GM23338 (cell line): ENCODE results near the gene OLFML3.

Source experiments
- POLR2AphosphoS5 ChIP-seq: IDR thresholded peaks from 2 replicates; pipeline ENCODE4 v1.6.1; 2016; ENCODE audit warnings: antibody characterized with exemption, low read depth
- TF ChIP-seq, protein P1 (sequence below), 2 experiments: fragments of 200-600 bp in 1 of 2; sonication (generic) in 1 of 2; conservative IDR thresholded peaks; 2 replicates each; pipeline versions ENCODE4 v1.5.1 to v1.6.1; 2016 to 2017; ENCODE audit warnings: antibody characterized with exemption in 2 of 2, low read depth in 2 of 2, mild to moderate bottlenecking in 2 of 2, moderate library complexity in 1 of 2

DNA sequence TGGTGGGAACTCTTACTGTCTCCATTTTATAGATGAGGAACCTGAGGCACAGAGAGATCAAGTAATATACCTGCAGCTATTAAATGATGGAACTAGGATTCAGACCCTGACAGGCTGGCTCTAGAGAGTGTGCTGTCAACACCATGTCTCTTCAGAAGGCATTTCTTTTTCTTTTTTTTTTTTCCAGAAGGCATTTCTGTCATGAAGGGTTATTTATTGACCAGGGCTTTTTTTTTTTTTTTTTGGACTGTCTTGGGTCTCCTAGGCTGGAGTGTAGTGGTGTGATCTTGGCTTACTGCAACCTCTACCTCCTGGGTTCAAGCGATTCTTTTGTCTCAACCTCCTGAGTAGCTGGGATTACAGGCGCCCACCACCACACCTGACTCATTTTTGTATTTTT lies 27.6 kb upstream of the OLFML3 start:
- TF ChIP-seq, protein P1, sequence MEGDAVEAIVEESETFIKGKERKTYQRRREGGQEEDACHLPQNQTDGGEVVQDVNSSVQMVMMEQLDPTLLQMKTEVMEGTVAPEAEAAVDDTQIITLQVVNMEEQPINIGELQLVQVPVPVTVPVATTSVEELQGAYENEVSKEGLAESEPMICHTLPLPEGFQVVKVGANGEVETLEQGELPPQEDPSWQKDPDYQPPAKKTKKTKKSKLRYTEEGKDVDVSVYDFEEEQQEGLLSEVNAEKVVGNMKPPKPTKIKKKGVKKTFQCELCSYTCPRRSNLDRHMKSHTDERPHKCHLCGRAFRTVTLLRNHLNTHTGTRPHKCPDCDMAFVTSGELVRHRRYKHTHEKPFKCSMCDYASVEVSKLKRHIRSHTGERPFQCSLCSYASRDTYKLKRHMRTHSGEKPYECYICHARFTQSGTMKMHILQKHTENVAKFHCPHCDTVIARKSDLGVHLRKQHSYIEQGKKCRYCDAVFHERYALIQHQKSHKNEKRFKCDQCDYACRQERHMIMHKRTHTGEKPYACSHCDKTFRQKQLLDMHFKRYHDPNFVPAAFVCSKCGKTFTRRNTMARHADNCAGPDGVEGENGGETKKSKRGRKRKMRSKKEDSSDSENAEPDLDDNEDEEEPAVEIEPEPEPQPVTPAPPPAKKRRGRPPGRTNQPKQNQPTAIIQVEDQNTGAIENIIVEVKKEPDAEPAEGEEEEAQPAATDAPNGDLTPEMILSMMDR (conservative IDR thresholded peaks at IDR 0.05; ENCODE audit: low read depth in 2 of 2), result no peak
- TF ChIP-seq POLR2AphosphoS5, result no peak
